GM10248 (cell line): ENCODE data around the gene ZKSCAN1.

Experiments
- CTCF ChIA-PET: fragments of 300-600 bp; sonication (Branson Sonifier 250); formaldehyde crosslinking; extraction: SDS; loops from one replicate; lab custom pipeline; 2021; ENCODE audit warnings: antibody characterized with exemption; lab: Yijun Ruan, JAX
- POLR2A ChIA-PET: fragments of 350-650 bp; sonication (Branson Sonifier 250); formaldehyde crosslinking; extraction: SDS; loops from one replicate; lab custom pipeline; 2020; ENCODE audit warnings: antibody characterized with exemption; lab: Yijun Ruan, JAX
- DNase-seq: peaks from one replicate; pipeline ENCODE4 v3.0.0; 2012; ENCODE audit errors: extremely low spot score
- TF ChIP-seq, protein P1 (sequence below): IDR thresholded peaks from 2 replicates; pipeline ENCODE4 v1.5.1; 2012; ENCODE audit warnings: mild to moderate bottlenecking, low read depth; ENCODE audit errors: extremely low read depth, missing control alignments, control extremely low read depth

The ZKSCAN1 gene

GRCh38 chr7:100088095-100088620 lies 72.8 kb downstream of the ZKSCAN1 start:
- TF ChIP-seq, protein P1, sequence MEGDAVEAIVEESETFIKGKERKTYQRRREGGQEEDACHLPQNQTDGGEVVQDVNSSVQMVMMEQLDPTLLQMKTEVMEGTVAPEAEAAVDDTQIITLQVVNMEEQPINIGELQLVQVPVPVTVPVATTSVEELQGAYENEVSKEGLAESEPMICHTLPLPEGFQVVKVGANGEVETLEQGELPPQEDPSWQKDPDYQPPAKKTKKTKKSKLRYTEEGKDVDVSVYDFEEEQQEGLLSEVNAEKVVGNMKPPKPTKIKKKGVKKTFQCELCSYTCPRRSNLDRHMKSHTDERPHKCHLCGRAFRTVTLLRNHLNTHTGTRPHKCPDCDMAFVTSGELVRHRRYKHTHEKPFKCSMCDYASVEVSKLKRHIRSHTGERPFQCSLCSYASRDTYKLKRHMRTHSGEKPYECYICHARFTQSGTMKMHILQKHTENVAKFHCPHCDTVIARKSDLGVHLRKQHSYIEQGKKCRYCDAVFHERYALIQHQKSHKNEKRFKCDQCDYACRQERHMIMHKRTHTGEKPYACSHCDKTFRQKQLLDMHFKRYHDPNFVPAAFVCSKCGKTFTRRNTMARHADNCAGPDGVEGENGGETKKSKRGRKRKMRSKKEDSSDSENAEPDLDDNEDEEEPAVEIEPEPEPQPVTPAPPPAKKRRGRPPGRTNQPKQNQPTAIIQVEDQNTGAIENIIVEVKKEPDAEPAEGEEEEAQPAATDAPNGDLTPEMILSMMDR = no peak
- CTCF ChIA-PET = interaction anchor here (0.8 to 2.2 kb wide), 4 partner anchors 9 to 109 kb away, joined by 3 to 6 read pairs (median 4); partner anchors contain the start of genes AP4M1 and MCM7
- POLR2A ChIA-PET = no interaction called here
- no peak for DNase-seq

DNA sequence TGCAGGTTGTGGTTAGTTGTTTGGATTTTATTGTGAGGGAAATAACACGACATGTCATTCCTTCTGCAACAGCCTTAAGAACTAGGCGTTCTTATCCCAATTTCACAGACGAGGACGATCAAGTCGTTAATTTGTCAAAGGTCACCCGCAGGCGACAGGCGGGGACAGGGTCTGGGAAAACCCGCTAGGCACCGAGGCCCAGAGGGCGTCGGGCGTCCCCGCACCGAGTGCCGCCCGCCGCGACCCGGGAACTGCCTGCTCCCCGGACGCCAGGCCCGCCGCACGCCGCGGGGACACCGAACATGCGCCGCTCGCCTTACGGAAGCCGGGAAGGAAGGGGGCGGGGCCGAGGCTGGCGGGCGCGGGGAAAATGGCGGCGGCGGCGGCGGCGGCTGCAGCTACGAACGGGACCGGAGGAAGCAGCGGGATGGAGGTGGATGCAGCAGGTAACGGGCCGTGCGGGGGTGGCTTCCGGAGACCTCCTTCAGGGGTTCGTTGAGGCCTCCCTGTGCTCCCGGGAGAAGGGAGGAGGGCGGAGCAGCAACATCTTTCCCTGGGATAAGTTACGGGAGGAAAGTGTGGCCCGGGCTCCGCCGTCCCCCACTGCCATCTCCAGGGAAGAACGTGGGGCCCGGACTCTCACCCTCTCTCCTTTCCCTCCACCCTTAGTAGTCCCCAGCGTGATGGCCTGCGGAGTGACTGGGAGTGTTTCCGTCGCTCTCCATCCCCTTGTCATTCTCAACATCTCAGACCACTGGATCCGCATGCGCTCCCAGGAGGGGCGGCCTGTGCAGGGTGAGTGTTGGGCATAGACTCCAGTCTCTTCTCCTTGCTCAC lies 73.4 kb downstream of the ZKSCAN1 start, which contains the start of gene COPS6:
COPS6 (plus strand) TSS at position 349 of the 837 bp plus-strand sequence; CDS start at position 371, 22 bp downstream.
- DNase-seq = peak; percentile 89
- POLR2A ChIA-PET = no interaction called here
- TF ChIP-seq, protein P1 = no peak
- CTCF ChIA-PET = interaction anchor here (0.8 to 2.2 kb wide), 4 partner anchors 9 to 109 kb away, joined by 3 to 6 read pairs (median 4); partner anchors contain the start of genes AP4M1 and MCM7

DNA sequence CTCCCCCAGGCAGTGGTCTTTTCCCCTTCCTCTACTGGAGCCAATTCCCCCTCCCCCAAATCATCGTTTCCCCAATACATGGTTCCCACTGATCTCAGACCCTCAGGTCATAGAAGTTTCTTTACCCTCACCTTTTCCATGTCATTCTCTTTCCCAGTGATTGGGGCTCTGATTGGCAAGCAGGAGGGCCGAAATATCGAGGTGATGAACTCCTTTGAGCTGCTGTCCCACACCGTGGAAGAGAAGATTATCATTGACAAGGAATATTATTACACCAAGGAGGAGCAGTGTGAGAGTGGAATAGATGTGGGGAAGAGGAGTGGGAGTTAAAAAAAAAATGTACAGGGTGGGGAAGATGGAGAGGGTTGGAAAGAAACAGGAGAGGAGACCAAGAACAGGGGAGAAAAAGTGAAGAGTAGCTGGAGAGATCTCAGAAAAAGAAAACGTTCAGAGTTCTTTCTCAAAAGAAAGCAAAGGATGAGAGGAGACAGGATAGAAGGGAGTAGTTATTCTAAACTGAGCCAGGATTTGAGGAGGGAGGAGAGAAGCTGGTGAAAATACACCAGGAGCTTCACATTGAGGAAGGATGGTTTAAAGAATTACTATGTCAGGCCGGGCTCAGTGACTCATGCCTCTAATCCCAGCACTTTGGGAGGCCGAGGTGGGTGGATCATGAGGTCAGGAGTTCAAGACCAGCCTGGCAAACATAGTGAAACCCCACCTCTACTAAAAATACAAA lies 74.2 kb downstream of the ZKSCAN1 start:
- POLR2A ChIA-PET = interaction anchor here (1.3 kb wide), 1 partner anchor 12 kb away, joined by 3 read pairs; the partner anchor contains the start of gene AP4M1
- TF ChIP-seq, protein P1 = no peak
- DNase-seq = no peak
- CTCF ChIA-PET = interaction anchor here (0.8 to 1.2 kb wide), 2 partner anchors 110 to 128 kb away, joined by 3 read pairs; no protein-coding TSS in a partner anchor

GRCh38 chr7:100090527-100091410 lies 75.4 kb downstream of the ZKSCAN1 start:
- no peak for DNase-seq
- TF ChIP-seq, protein P1 = no peak
- POLR2A ChIA-PET = interaction anchor here (1.3 kb wide), 2 partner anchors 8 to 11 kb away, joined by 3 to 4 read pairs; partner anchors contain the start of gene AP4M1
- CTCF ChIA-PET = interaction anchor here (1.0 kb wide), 1 partner anchor 96 kb away, joined by 3 read pairs; no protein-coding TSS in a partner anchor
